ENCODE data around the gene RASA1. TPM values are rescaled to one million over a fixed set of nuclear protein-coding genes. Genes with fewer than 3 reads are reported as not detected.

The RASA1 gene
- total RNA-seq, 2 donors from 2014 or later = 21.9 to 27.8 TPM

GRCh38 chr5:87423755-87424154 lies 156.1 kb downstream of the RASA1 start:
- ATAC-seq (no peak), DNase-seq (no peak)
- intact Hi-C loops (cut with DNase I, micrococcal nuclease) = no loop called here

GRCh38 chr5:87430863-87431457 lies 163.3 kb downstream of the RASA1 start:
- ATAC-seq = no peak
- intact Hi-C loops (cut with DNase I, micrococcal nuclease) = no loop called here
- DNase-seq = no peak

GRCh38 chr5:87432460-87432859 lies 164.8 kb downstream of the RASA1 start:
- ATAC-seq = no peak
- DNase-seq = no peak

GRCh38 chr5:87433945-87434344 lies 166.3 kb downstream of the RASA1 start:
- ATAC-seq (no peak), DNase-seq (no peak)
- intact Hi-C loops (cut with DNase I, micrococcal nuclease) = no loop called here

More at GRCh38 chr5:87432460-87432859, 164.8 kb downstream of the RASA1 start:
- intact Hi-C loops (cut with DNase I, micrococcal nuclease) = no loop called here

- DNase-seq (no peak), ATAC-seq (peak; percentile 78)
- intact Hi-C loops (cut with DNase I, micrococcal nuclease) = no loop called here
Measured at GRCh38 chr5:87434461-87434860, 166.8 kb downstream of the RASA1 start.

- peak; percentile 89 for ATAC-seq
- no peak for DNase-seq
- intact Hi-C loops (cut with DNase I, micrococcal nuclease) = no loop called here
Measured at GRCh38 chr5:87435144-87435694, 167.5 kb downstream of the RASA1 start.

- intact Hi-C loops (cut with DNase I, micrococcal nuclease) = no loop called here
- no peak for ATAC-seq
- no peak for DNase-seq
Measured at GRCh38 chr5:87437724-87438123, 170.0 kb downstream of the RASA1 start.

GRCh38 chr5:87438231-87438630 lies 170.5 kb downstream of the RASA1 start:
- no peak for ATAC-seq
- DNase-seq = no peak
- intact Hi-C loops (cut with DNase I, micrococcal nuclease) = no loop called here

Other genes with a start within 250 kb of the RASA1 start
- 10 to 100 TPM; 40.0 to 47.1 TPM for gene CCNH, start 145.0 kb downstream of the RASA1 start, total RNA-seq